ENCODE measurements around the gene TLE6. TPM values are rescaled to one million over a fixed set of nuclear protein-coding genes. Genes with fewer than 3 reads are reported as not detected.

The TLE6 gene
- total and polyA plus RNA-seq, 7 donors = 0.50 to 2.2 (median 0.92) TPM; not detected in 1

GRCh38 chr19:3041761-3042620 is 64.6 kb downstream of the TLE6 start:
- Histone ChIP-seq H3K36me3 (ENCODE audit: insufficient read depth in 1 of 2, low read depth in 1 of 2) (no peaks in the 10 kb centered on the region), H3K4me1 (peaks cover 7% of the 10 kb centered on the region), H3K27ac (no peak overlapping the region), H3K27me3 (ENCODE audit: insufficient read depth in 3 of 3, low read length in 2 of 3) (no peaks in the 10 kb centered on the region), H3K4me3 (no peak overlapping the region), H3K9me3 (no peaks in the 10 kb centered on the region)
- DNase-seq (no peak), ATAC-seq (no peak)
- WGBS, 3 donors = 31 to 40% (median 37%) methylated on average over 23 to 40 of the region's 40 CpGs
- intact Hi-C loops (cut with DNase I) = no loop called here
- TF ChIP-seq CTCF (IDR thresholded peaks at IDR 0.05) = no peak

GRCh38 chr19:3042621-3043267 is 65.4 kb downstream of the TLE6 start:
- TF ChIP-seq CTCF (IDR thresholded peaks at IDR 0.05) = no peak
- H3K27ac ChIP-seq = no peak overlapping the region
- H3K4me3 ChIP-seq = no peak overlapping the region
- ATAC-seq (no peak), DNase-seq (no peak)
- WGBS, 3 donors = 55 to 64% (median 55%) methylated on average over 15 of the region's 15 CpGs
- H3K4me1 ChIP-seq = peaks cover 8% of the 10 kb centered on the region
- no peaks in the 10 kb centered on the region for H3K27me3 ChIP-seq (ENCODE audit: insufficient read depth in 3 of 3, low read length in 2 of 3)
- intact Hi-C loops (cut with DNase I) = no loop called here
- no peaks in the 10 kb centered on the region for H3K9me3 ChIP-seq
- no peaks in the 10 kb centered on the region for H3K36me3 ChIP-seq (ENCODE audit: insufficient read depth in 1 of 2, low read depth in 1 of 2)

Other genes with a start within 250 kb of the TLE6 start
- gene SLC39A3, start 237.5 kb upstream of the TLE6 start, total RNA-seq = 10 to 100 TPM; 16.9 to 26.8 (median 20.0) TPM
- 10 to 100 TPM; 28.4 to 70.1 (median 32.6) TPM for gene SLC39A3, start 237.5 kb upstream of the TLE6 start, polyA plus RNA-seq
- 100 to 1,000 TPM in 1 of 4 donors, 10 to 100 TPM in 3; 63.4 to 104 (median 77.8) TPM for gene SGTA, start 194.3 kb upstream of the TLE6 start, total RNA-seq
- 100 to 1,000 TPM in 2 of 3 donors, 10 to 100 TPM in 1; 99.1 to 186 (median 123) TPM for gene SGTA, start 194.3 kb upstream of the TLE6 start, polyA plus RNA-seq
- 10 to 100 TPM; 46.0 to 60.2 (median 55.9) TPM for gene THOP1, start 192.1 kb upstream of the TLE6 start, total RNA-seq
- gene THOP1, start 192.1 kb upstream of the TLE6 start, polyA plus RNA-seq = 10 to 100 TPM; 58.3 to 92.2 (median 85.9) TPM
- 1 to 10 TPM; 3.5 to 6.5 (median 4.5) TPM for gene ZNF554, start 157.7 kb upstream of the TLE6 start, total RNA-seq
- gene ZNF554, start 157.7 kb upstream of the TLE6 start, polyA plus RNA-seq = 1 to 10 TPM; 1.8 to 5.2 (median 3.6) TPM
- 10 to 100 TPM in 2 of 4 donors, 1 to 10 TPM in 2; 2.9 to 16.0 (median 8.5) TPM for gene ZNF555, start 136.1 kb upstream of the TLE6 start, total RNA-seq
- 1 to 10 TPM; 1.7 to 2.4 (median 1.9) TPM for gene ZNF555, start 136.1 kb upstream of the TLE6 start, polyA plus RNA-seq
- gene ZNF556, start 110.2 kb upstream of the TLE6 start, total RNA-seq = 10 to 100 TPM in 2 of 4 donors, under 1 TPM in 2; 0.57 to 15.6 (median 5.8) TPM
- gene ZNF556, start 110.2 kb upstream of the TLE6 start, polyA plus RNA-seq = 1 to 10 TPM in 1 of 3 donors, under 1 TPM in 2; 0.24 to 7.7 (median 0.69) TPM
- 1 to 10 TPM; 1.0 to 1.7 (median 1.3) TPM for gene ZNF57, start 76.6 kb upstream of the TLE6 start, total RNA-seq
- gene ZNF57, start 76.6 kb upstream of the TLE6 start, polyA plus RNA-seq = 1 to 10 TPM in 1 of 3 donors, under 1 TPM in 2; 0.65 to 1.9 (median 0.77) TPM
- 1 to 10 TPM; 1.3 to 2.4 (median 1.3) TPM for gene ZNF77, start 32.6 kb upstream of the TLE6 start, total RNA-seq
- gene ZNF77, start 32.6 kb upstream of the TLE6 start, polyA plus RNA-seq = 1 to 10 TPM in 2 of 3 donors, under 1 TPM in 1; 0.84 to 1.9 (median 1.6) TPM
- gene TLE2, start 51.7 kb downstream of the TLE6 start, total RNA-seq = 10 to 100 TPM; 28.6 to 42.5 (median 36.1) TPM
- gene TLE2, start 51.7 kb downstream of the TLE6 start, polyA plus RNA-seq = 10 to 100 TPM; 23.5 to 35.1 (median 31.8) TPM
- 100 to 1,000 TPM; 390 to 607 (median 551) TPM for gene TLE5, start 84.9 kb downstream of the TLE6 start, total RNA-seq
- gene TLE5, start 84.9 kb downstream of the TLE6 start, polyA plus RNA-seq = 100 to 1,000 TPM; 450 to 786 (median 780) TPM
- 10 to 100 TPM; 46.7 to 62.4 (median 52.0) TPM for gene GNA11, start 116.8 kb downstream of the TLE6 start, total RNA-seq
- 10 to 100 TPM; 32.9 to 85.2 (median 33.4) TPM for gene GNA11, start 116.8 kb downstream of the TLE6 start, polyA plus RNA-seq
- 1 to 10 TPM in 3 of 4 donors, under 1 TPM in 1; 0.91 to 1.9 (median 1.3) TPM for gene GNA15, start 158.5 kb downstream of the TLE6 start, total RNA-seq
- under 1 TPM; 0.18 to 0.56 (median 0.31) TPM for gene GNA15, start 158.5 kb downstream of the TLE6 start, polyA plus RNA-seq
- gene S1PR4, start 201.2 kb downstream of the TLE6 start, total RNA-seq = under 1 TPM; 0.40 to 0.79 (median 0.70) TPM
- gene S1PR4, start 201.2 kb downstream of the TLE6 start, polyA plus RNA-seq = under 1 TPM; 0.63 to 0.94 (median 0.77) TPM
- 10 to 100 TPM; 15.4 to 60.9 (median 28.5) TPM for gene NCLN, start 208.4 kb downstream of the TLE6 start, total RNA-seq
- 10 to 100 TPM; 26.1 to 86.1 (median 63.7) TPM for gene NCLN, start 208.4 kb downstream of the TLE6 start, polyA plus RNA-seq
- gene CELF5, start 247.1 kb downstream of the TLE6 start, total RNA-seq = not detected
- under 1 TPM in 1 of 3 donors, not detected in 2; 0.06 TPM for gene CELF5, start 247.1 kb downstream of the TLE6 start, polyA plus RNA-seq

All from psoas muscle (tissue), 8 donors.